Breast epithelium (tissue), 4 donors: ENCODE data around the gene DEAF1. TPM values are rescaled to one million over a fixed set of nuclear protein-coding genes. Genes with fewer than 3 reads are reported as not detected.
"Not testable (repeated sequence)": the region's sequence is repeated elsewhere in the genome, so short reads cannot be mapped to it uniquely, and the experiment has no call there.

Experiments
- DNase-seq, 2 donors: peaks; one replicate each; pipeline ENCODE4 v3.0.0-alpha.2; 2019; ENCODE audit warnings: low spot score in 2 of 2
- H3K27ac ChIP-seq, 2 donors: fragments of 200-600 bp; sonication (generic) in 1 of 2; one replicate each; pipeline ENCODE4 v1.5.1; 2016 to 2019; ENCODE audit warnings: mild to moderate bottlenecking in 1 of 2
- H3K27me3 ChIP-seq, 2 donors: fragments of 200-600 bp; sonication (generic) in 1 of 2; one replicate each; pipeline versions ENCODE4 v1.5.1 to v1.6.0; 2017 to 2019; ENCODE audit warnings: control low read depth in 1 of 2, mild to moderate bottlenecking in 1 of 2
- H3K36me3 ChIP-seq: fragments of 200-600 bp; one replicate; pipeline ENCODE4 v1.5.1; 2019
- H3K4me1 ChIP-seq, 2 donors: fragments of 200-600 bp; sonication (generic); one replicate each; pipeline ENCODE4 v1.5.1; 2016 to 2019; ENCODE audit warnings: control low read depth in 1 of 2
- H3K4me3 ChIP-seq, 3 donors: fragments of 200-600 bp; sonication (generic); 1 replicate in 2 of 3; 2 replicates in 1 of 3; pipeline ENCODE4 v1.5.1; 2016 to 2019; ENCODE audit warnings: mild to moderate bottlenecking in 3 of 3, moderate library complexity in 2 of 3
- H3K9me3 ChIP-seq, 2 donors: fragments of 200-600 bp; sonication (generic) in 1 of 2; one replicate each; pipeline ENCODE4 v1.5.1; 2016 to 2019; ENCODE audit warnings: control low read depth in 1 of 2
- POLR2A ChIP-seq: fragments of 450-650 bp; IDR thresholded peaks from one replicate; pipeline ENCODE4 v1.6.1; 2016; ENCODE audit warnings: antibody characterized with exemption, mild to moderate bottlenecking, moderate library complexity
- POLR2AphosphoS5 ChIP-seq, 3 donors: sonication (generic); formaldehyde crosslinking; IDR thresholded peaks; one replicate each; pipeline ENCODE4 v1.6.1; 2017; ENCODE audit warnings: antibody characterized with exemption in 3 of 3
- intact Hi-C: fragments of 100-400 bp; cut with DNase I; formaldehyde crosslinking; loops from one replicate; pipeline ENCODE4 v1.15.1; 2023; ENCODE audit warnings: low total_unique reads
- total RNA-seq, 3 donors: library from RNA; depleted of rRNA; stranded (reverse); fragments of >200 nt; gene quantifications; one replicate each; pipeline ENCODE4 v1.1.0, GENCODE V29; 2016
- TF ChIP-seq, protein P1 (sequence below), 3 donors: fragments of 450-650 bp; IDR thresholded peaks; one replicate each; pipeline ENCODE4 v1.5.1; 2016 to 2017; ENCODE audit warnings: antibody characterized with exemption in 3 of 3, mild to moderate bottlenecking in 3 of 3, moderate library complexity in 3 of 3

DEAF1 gene
- total RNA-seq, 3 donors from 2014 or later = 25.3 to 42.6 (median 39.8) TPM

DNA sequence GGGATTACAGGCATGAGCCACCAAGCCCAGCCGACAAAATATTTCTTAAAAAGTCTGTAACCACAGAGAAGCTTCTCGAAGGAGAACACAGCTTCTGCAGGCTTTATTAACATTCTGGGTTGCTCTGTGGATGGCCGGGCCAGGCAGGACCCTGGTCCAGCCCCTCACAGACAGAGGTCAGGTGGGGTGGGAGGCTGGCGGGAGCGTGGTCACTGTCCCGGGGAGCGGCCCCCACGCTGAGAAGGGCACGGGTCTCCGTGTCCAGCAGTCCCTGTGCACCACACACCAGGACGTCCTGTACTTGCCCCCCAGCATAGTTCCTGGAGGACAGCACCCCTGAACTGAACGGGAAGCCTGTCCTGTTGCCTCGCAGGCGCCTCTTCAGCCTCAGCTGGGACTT is 38.6 kb downstream of the DEAF1 start:
- intact Hi-C loops = no loop called here
- no peak overlapping the region for H3K4me3 ChIP-seq
- no peaks in the 10 kb centered on the region for H3K36me3 ChIP-seq

DNA sequence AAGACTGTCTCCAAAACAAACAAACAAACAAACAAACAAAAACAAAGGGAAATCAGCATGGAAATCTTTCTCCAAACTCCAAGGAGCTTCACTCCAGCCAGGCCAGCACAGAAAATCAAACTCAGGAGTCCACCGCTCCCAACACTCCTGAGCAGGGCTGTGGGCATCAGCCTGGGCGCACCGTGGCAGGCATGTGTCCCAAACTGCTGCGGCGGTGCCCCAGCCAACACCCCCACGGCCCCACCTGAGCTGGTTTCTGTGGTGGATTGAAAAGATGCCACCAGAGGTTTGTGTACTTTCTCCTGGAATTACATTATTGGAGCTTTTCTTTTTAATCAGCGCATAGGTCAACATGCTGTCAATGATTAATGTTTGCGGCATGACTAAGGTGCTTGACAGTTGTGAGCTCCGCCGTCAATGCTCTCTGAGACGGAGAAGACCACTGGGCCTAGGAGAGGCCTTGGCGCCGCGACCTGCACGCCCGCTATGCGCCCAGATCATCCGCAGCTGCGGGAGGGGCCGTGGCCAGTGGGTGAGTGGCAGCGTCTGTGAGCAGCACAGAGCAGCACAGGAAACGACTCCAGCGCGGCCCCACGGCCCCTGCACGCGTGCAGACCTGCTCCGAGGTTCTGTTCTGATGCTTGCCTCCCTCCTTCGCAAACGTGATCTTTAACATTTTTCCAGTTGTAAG is 39.8 kb downstream of the DEAF1 start:
- no peak for DNase-seq
- TF ChIP-seq, protein P1, sequence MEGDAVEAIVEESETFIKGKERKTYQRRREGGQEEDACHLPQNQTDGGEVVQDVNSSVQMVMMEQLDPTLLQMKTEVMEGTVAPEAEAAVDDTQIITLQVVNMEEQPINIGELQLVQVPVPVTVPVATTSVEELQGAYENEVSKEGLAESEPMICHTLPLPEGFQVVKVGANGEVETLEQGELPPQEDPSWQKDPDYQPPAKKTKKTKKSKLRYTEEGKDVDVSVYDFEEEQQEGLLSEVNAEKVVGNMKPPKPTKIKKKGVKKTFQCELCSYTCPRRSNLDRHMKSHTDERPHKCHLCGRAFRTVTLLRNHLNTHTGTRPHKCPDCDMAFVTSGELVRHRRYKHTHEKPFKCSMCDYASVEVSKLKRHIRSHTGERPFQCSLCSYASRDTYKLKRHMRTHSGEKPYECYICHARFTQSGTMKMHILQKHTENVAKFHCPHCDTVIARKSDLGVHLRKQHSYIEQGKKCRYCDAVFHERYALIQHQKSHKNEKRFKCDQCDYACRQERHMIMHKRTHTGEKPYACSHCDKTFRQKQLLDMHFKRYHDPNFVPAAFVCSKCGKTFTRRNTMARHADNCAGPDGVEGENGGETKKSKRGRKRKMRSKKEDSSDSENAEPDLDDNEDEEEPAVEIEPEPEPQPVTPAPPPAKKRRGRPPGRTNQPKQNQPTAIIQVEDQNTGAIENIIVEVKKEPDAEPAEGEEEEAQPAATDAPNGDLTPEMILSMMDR (IDR thresholded peaks at IDR 0.05) = no peak
- no peak for TF ChIP-seq POLR2AphosphoS5 (IDR thresholded peaks at IDR 0.05)
- TF ChIP-seq POLR2A = no peak
- intact Hi-C loops = no loop called here
- Histone ChIP-seq H3K27me3 (no peaks in the 10 kb centered on the region), H3K9me3 (no peaks in the 10 kb centered on the region), H3K4me3 (no peak overlapping the region), H3K36me3 (no peaks in the 10 kb centered on the region), H3K4me1 (no peaks in the 10 kb centered on the region), H3K27ac (no peak overlapping the region)

More for the DNA sequence above, 38.6 kb downstream of the DEAF1 start:
- Histone ChIP-seq H3K4me1 (no peaks in the 10 kb centered on the region), H3K27ac (no peak overlapping the region), H3K27me3 (no peaks in the 10 kb centered on the region), H3K9me3 (no peaks in the 10 kb centered on the region)
- TF ChIP-seq POLR2A = no peak
- TF ChIP-seq, protein P1 (IDR thresholded peaks at IDR 0.05) = no peak
- no peak for TF ChIP-seq POLR2AphosphoS5 (IDR thresholded peaks at IDR 0.05)
- DNase-seq = no peak

DNA sequence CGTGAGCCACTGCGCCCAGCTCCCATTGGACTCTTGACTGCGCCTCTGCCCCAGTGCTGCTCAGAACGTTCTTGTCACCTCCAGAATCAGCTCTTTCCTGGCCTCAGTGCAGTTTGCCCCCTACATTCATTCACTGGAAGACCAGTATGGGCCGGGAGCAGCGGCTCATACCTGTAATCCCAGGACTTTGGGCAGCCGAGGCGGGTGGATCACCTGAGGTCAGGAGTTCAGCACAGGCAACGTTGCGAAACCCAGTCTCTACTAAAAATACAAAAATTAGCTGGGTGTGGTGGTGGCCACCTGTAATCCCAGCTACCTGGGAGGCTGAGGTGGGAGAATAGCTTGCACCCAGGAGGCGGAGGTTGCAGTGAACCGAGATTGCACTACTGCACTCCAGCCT is 40.6 kb downstream of the DEAF1 start:
- intact Hi-C loops, H3K36me3 ChIP-seq, H3K4me3 ChIP-seq, H3K4me1 ChIP-seq, H3K9me3 ChIP-seq, DNase-seq, H3K27me3 ChIP-seq, H3K27ac ChIP-seq: not testable (repeated sequence)

DNA sequence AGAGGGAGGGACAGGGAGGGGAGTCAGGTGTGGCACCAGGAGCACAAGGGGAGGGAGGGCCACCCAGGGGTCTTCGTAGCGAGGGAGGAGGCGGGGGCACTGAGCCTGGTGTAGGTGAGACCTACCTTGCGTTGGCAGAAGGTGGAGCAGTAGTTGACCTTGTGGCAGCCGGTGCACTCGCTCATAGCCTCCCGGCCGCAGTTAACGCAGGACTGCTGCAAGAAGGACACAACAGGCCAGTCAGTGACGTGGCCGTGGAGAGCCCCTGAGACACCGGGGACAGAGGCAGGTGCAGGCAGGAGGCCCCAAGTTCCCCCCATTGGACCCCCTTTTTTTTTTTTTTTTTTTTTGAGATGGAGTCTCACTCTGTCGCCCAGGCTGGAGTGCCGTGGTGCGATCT is 41.2 kb downstream of the DEAF1 start:
- intact Hi-C loops = no loop called here
- no peaks in the 10 kb centered on the region for H3K27me3 ChIP-seq

DNA sequence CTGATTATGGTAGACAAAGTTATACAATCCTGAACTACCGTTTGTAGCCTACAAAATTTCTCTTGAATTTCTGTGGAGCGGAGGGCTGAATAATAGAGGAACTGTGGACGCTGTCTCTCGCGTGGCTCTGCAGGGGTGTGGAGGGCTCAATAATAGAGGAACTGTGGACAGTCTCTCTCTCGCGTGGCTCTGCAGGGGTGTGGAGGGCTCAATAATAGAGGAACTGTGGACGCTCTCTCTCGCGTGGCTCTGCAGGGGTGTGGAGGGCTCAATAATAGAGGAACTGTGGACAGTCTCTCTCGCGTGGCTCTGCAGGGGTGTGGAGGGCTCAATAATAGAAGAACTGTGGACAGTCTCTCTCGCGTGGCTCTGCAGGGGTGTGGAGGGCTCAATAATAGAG is 41.9 kb downstream of the DEAF1 start:
- intact Hi-C loops, DNase-seq: not testable (repeated sequence)

More for the DNA sequence above, 41.2 kb downstream of the DEAF1 start:
- H3K9me3 ChIP-seq = no peaks in the 10 kb centered on the region
- TF ChIP-seq POLR2A (no peak), POLR2AphosphoS5 (IDR thresholded peaks at IDR 0.05) (no peak)
- TF ChIP-seq, protein P1 (IDR thresholded peaks at IDR 0.05) = no peak
- H3K36me3 ChIP-seq = no peaks in the 10 kb centered on the region
- no peaks in the 10 kb centered on the region for H3K4me1 ChIP-seq
- H3K4me3 ChIP-seq = no peak overlapping the region
- H3K27ac ChIP-seq = no peak overlapping the region
- no peak for DNase-seq

DNA sequence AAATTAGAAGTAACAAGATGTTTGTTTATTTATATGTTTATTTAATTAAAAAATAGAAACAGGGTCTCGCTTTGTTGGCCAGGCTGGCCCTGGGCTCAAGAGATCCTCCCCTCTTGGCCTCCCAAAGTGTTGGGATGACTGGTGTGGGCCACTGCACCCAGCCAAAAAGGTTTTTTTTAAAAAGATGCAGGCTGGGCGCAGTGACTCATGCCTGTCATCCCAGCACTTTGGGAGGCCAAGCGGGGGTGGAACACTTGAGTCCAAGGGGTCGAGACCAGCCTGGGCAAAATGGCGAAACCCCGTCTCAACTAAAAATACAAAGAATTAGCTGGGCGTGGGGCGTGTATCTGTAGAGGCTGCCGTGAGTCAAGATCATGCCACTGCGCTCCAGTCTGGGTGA is 44.5 kb downstream of the DEAF1 start:
- Histone ChIP-seq H3K27ac (no peak overlapping the region), H3K9me3 (no peaks in the 10 kb centered on the region), H3K36me3 (no peaks in the 10 kb centered on the region), H3K4me3 (no peak overlapping the region), H3K4me1 (no peaks in the 10 kb centered on the region), H3K27me3 (no peaks in the 10 kb centered on the region)
- intact Hi-C loops = no loop called here
- DNase-seq = no peak
- TF ChIP-seq POLR2AphosphoS5 (IDR thresholded peaks at IDR 0.05) (no peak), POLR2A (no peak)
- TF ChIP-seq, protein P1 (IDR thresholded peaks at IDR 0.05) = no peak

More for the DNA sequence above, 41.9 kb downstream of the DEAF1 start:
- not testable (repeated sequence) for H3K4me1 ChIP-seq, H3K27ac ChIP-seq, H3K27me3 ChIP-seq, H3K4me3 ChIP-seq, H3K36me3 ChIP-seq, H3K9me3 ChIP-seq

DNA sequence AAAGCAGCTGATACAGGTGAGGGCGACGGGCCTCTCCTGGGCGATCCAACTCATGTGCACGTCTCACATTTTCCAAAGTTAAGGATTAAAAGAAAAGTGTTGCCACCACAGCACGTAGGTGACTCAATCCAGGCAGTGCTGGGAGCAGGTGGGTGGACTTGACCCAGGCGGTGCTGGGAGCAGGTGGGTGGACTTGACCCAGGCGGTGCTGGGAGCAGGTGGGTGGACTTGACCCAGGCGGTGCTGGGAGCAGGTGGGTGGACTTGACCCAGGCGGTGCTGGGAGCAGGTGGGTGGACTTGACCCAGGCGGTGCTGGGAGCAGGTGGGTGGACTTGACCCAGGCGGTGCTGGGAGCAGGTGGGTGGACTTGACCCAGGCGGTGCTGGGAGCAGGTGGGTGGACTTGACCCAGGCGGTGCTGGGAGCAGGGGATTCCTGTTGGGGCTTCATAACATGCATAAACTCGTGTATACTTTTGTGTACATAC is 47.3 kb downstream of the DEAF1 start:
- H3K4me3 ChIP-seq, H3K36me3 ChIP-seq, H3K27ac ChIP-seq, H3K27me3 ChIP-seq, H3K9me3 ChIP-seq, H3K4me1 ChIP-seq, DNase-seq, intact Hi-C loops: not testable (repeated sequence)
